B cell (primary cell): ENCODE results near the gene AGAP1. TPM values are rescaled to one million over a fixed set of nuclear protein-coding genes. Genes with fewer than 3 reads are reported as not detected.

ENCODE experiments used
- ATAC-seq: fragments of 200-7000 bp; cut with Tn5 transposase; one replicate; pipeline ENCODE4 v1.10.0; 2021; ENCODE audit warnings: low read depth, mild to moderate bottlenecking, moderate number of reproducible peaks, moderate library complexity
- CTCF ChIA-PET: fragments of 350-600 bp; sonication (Branson Sonifier 250); formaldehyde crosslinking; loops from one replicate; lab custom pipeline; 2021; ENCODE audit warnings: antibody characterized with exemption, inconsistent platforms; lab: Charles Lee
- POLR2A ChIA-PET: fragments of 350-600 bp; sonication (Branson Sonifier 250); formaldehyde crosslinking; loops from one replicate; lab custom pipeline; 2021; ENCODE audit warnings: antibody characterized with exemption; lab: Charles Lee
- DNase-seq: peaks from one replicate; pipeline ENCODE4 v3.0.0; 2013
- H2AFZ ChIP-seq: 2 replicates; pipeline ENCODE4 v1.6.1; 2012; ENCODE audit warnings: mild to moderate bottlenecking, low read depth, low read length; ENCODE audit not compliant: insufficient read depth, poor library complexity, severe bottlenecking
- H3K27ac ChIP-seq, 2 donors: 1 replicate in 1 of 2; 2 replicates in 1 of 2; pipeline ENCODE4 v1.5.1; 2012 to 2013; ENCODE audit warnings: low read length in 2 of 2, mild to moderate bottlenecking in 2 of 2, moderate library complexity in 1 of 2
- H3K27me3 ChIP-seq, 4 experiments: fragments of 200-600 bp in 1 of 4; sonication (generic) in 1 of 4; replicated peaks in 1 of 4; 1 replicate in 2 of 4; 2 replicates in 2 of 4; pipeline versions ENCODE4 v1.6.1 to v1.7.0; 2013 to 2016; ENCODE audit warnings: low read length in 3 of 4, mild to moderate bottlenecking in 2 of 4, mixed read lengths in 1 of 4, moderate library complexity in 1 of 4; ENCODE audit not compliant: insufficient read depth in 4 of 4, control insufficient read depth in 3 of 4; ENCODE audit errors: control extremely low read depth in 1 of 4
- H3K36me3 ChIP-seq, 2 experiments: replicated peaks in 1 of 2; 1 replicate in 1 of 2; 2 replicates in 1 of 2; pipeline versions ENCODE4 v1.6.1 to v1.7.1; 2013; ENCODE audit warnings: low read length in 1 of 2; ENCODE audit not compliant: insufficient read depth in 2 of 2, control insufficient read depth in 1 of 2; ENCODE audit errors: control extremely low read depth in 1 of 2, extremely low read depth in 1 of 2
- H3K4me1 ChIP-seq, 2 donors: fragments of 200-600 bp in 1 of 2; sonication (generic) in 1 of 2; 1 replicate in 1 of 2; 2 replicates in 1 of 2; pipeline versions ENCODE4 v1.5.1 to v1.6.1; 2013 to 2017; ENCODE audit warnings: low read length in 2 of 2; ENCODE audit not compliant: control insufficient read depth in 2 of 2, insufficient read depth in 2 of 2
- H3K4me2 ChIP-seq: replicated peaks from 2 replicates; pipeline ENCODE3; 2012; ENCODE audit warnings: mild to moderate bottlenecking, low read depth, low read length; ENCODE audit not compliant: poor library complexity, severe bottlenecking
- H3K4me3 ChIP-seq, 5 experiments: fragments of 200-600 bp in 1 of 5; sonication (generic) in 1 of 5; 1 replicate in 3 of 5; 2 replicates in 2 of 5; pipeline versions ENCODE4 v1.5.1 to v1.7.0; 2011 to 2016; ENCODE audit warnings: low read length in 4 of 5, mild to moderate bottlenecking in 4 of 5, low read depth in 2 of 5, control low read depth in 1 of 5, moderate library complexity in 1 of 5; ENCODE audit not compliant: insufficient read depth in 1 of 5; ENCODE audit errors: control extremely low read depth in 1 of 5, extremely low read depth in 1 of 5
- H3K79me2 ChIP-seq: fragments of 200-600 bp; sonication (generic); one replicate; pipeline ENCODE4 v1.6.0; 2016; ENCODE audit warnings: low read length; ENCODE audit not compliant: control insufficient read depth, insufficient read depth
- H3K9ac ChIP-seq: fragments of 200-600 bp; sonication (generic); 2 replicates; pipeline ENCODE4 v1.6.1; 2017; ENCODE audit warnings: mild to moderate bottlenecking, low read length, moderate library complexity
- H3K9me3 ChIP-seq, 3 donors: one replicate each; pipeline versions ENCODE4 v1.6.1 to v1.7.1; 2013; ENCODE audit warnings: low read length in 2 of 3; ENCODE audit not compliant: control insufficient read depth in 2 of 3, insufficient read depth in 1 of 3; ENCODE audit errors: control extremely low read depth in 1 of 3
- H4K20me1 ChIP-seq: 2 replicates; pipeline ENCODE4 v1.6.0; 2012; ENCODE audit warnings: mild to moderate bottlenecking, low read length; ENCODE audit not compliant: insufficient read depth, control insufficient read depth, poor library complexity, severe bottlenecking
- H3K27ac Mint-ChIP-seq: one replicate; pipeline ENCODE4 v1.8.0; 2021; ENCODE audit warnings: mixed read lengths
- H3K27me3 Mint-ChIP-seq: one replicate; pipeline ENCODE4 v1.8.0; 2021; ENCODE audit warnings: mixed read lengths
- H3K4me1 Mint-ChIP-seq: one replicate; pipeline ENCODE4 v1.8.0; 2021; ENCODE audit warnings: mixed read lengths
- H3K4me3 Mint-ChIP-seq: one replicate; pipeline ENCODE4 v1.8.0; 2021; ENCODE audit warnings: mixed read lengths
- H3K9me3 Mint-ChIP-seq: one replicate; pipeline ENCODE4 v1.8.0; 2022; ENCODE audit warnings: mixed read lengths; ENCODE audit not compliant: insufficient read depth
- CTCF ChIP-seq: fragments of 200-600 bp; IDR thresholded peaks from one replicate; pipeline ENCODE4 v1.8.0; 2022; ENCODE audit warnings: antibody characterized with exemption, mild to moderate bottlenecking
- EZH2 ChIP-seq: IDR thresholded peaks from 2 replicates; pipeline ENCODE4 v1.6.1; 2012; ENCODE audit warnings: borderline replicate concordance, low read depth, mild to moderate bottlenecking, moderate library complexity, low read length; ENCODE audit not compliant: insufficient read depth, poor library complexity, severe bottlenecking
- WGBS: methylation state at CpG from one replicate; pipeline ENCODE4 v1.1.5; 2013; ENCODE audit warnings: missing lambda C conversion rate; ENCODE audit not compliant: insufficient coverage; 5-methylcytosine and 5-hydroxymethylcytosine counted together
- intact Hi-C: fragments of 100-400 bp; cut with micrococcal nuclease; formaldehyde crosslinking; loops from one replicate; pipeline ENCODE4 v1.10.0; 2022
- polyA plus RNA-seq: library from polyadenylated mRNA; depleted of rRNA; stranded (reverse); fragments of >200 nt; gene quantifications from 2 replicates; pipeline ENCODE4 v1.2.3, GENCODE V29; 2012
- total RNA-seq, 2 donors: library from RNA; stranded (reverse); fragments of 120-200 nt in 1 of 2; gene quantifications; 1 replicate in 1 of 2; 2 replicates in 1 of 2; pipeline versions ENCODE4 v1.2.3 to v1.2.4, GENCODE V29; 2013 to 2022

AGAP1 gene
- total and polyA plus RNA-seq, 2 donors (not counting 1 experiment from before 2014, with no cell fraction given), result 0.01 TPM; not detected in 1

- Histone ChIP-seq H3K9ac (no peak overlapping the region), H3K4me2 (no peak overlapping the region), H2AFZ (no peak overlapping the region), H4K20me1 (no peaks in the 10 kb centered on the region), H3K4me1 (no peaks in the 10 kb centered on the region), H3K4me3 (no peak overlapping the region), H3K36me3 (no peaks in the 10 kb centered on the region), H3K27me3 (no peaks in the 10 kb centered on the region), H3K9me3 (peaks cover 0 to 4% (median 0%) of the 10 kb centered on the region in 3 donors), H3K79me2 (no peaks in the 10 kb centered on the region), H3K27ac (no peak overlapping the region)
- Mint-ChIP-seq H3K4me1 (no peaks in the 10 kb centered on the region), H3K4me3 (no peak overlapping the region), H3K9me3 (no peaks in the 10 kb centered on the region), H3K27me3 (peaks cover 27% of the 10 kb centered on the region), H3K27ac (no peak overlapping the region)
- no peak for ATAC-seq
- 82% methylated on average over 13 of the region's 17 CpGs for WGBS
- DNase-seq, result no peak
- POLR2A ChIA-PET, result no interaction called here
- TF ChIP-seq EZH2 (no peak), CTCF (no peak)
- CTCF ChIA-PET, result no interaction called here
- intact Hi-C loops, result no loop called here
Observed at GRCh38 chr2:235864302-235864701, 370.5 kb downstream of the AGAP1 start.

GRCh38 chr2:235864733-235865515 lies 371.1 kb downstream of the AGAP1 start:
- H3K36me3 ChIP-seq, result no peaks in the 10 kb centered on the region
- no peak overlapping the region for H3K9ac ChIP-seq
- H3K4me1 ChIP-seq, result no peaks in the 10 kb centered on the region
- H4K20me1 ChIP-seq, result no peaks in the 10 kb centered on the region
- H3K27me3 Mint-ChIP-seq, result peaks cover 27% of the 10 kb centered on the region
- no peak overlapping the region for H2AFZ ChIP-seq
- DNase-seq, result no peak
- no peaks in the 10 kb centered on the region for H3K4me1 Mint-ChIP-seq
- H3K9me3 ChIP-seq, result peaks cover 0 to 8% (median 0%) of the 10 kb centered on the region in 3 donors
- WGBS, result 68% methylated on average over 20 of the region's 27 CpGs
- intact Hi-C loops, result no loop called here
- no peak overlapping the region for H3K4me3 Mint-ChIP-seq
- H3K79me2 ChIP-seq, result no peaks in the 10 kb centered on the region
- POLR2A ChIA-PET, result no interaction called here
- no peak overlapping the region for H3K4me3 ChIP-seq
- ATAC-seq, result no peak
- no peak overlapping the region for H3K27ac Mint-ChIP-seq
- CTCF ChIA-PET, result no interaction called here
- no peak overlapping the region for H3K27ac ChIP-seq
- H3K9me3 Mint-ChIP-seq, result no peaks in the 10 kb centered on the region
- no peak overlapping the region for H3K4me2 ChIP-seq
- TF ChIP-seq CTCF (no peak), EZH2 (no peak)
- no peaks in the 10 kb centered on the region for H3K27me3 ChIP-seq
